HCT116 (cell line): ENCODE measurements around the gene DMRT2.

Source experiments
- CTCF ChIP-seq, 3 experiments: fragments of 200-600 bp in 1 of 3; sonication (generic) in 1 of 3; IDR thresholded peaks in 2 of 3; conservative IDR thresholded peaks in 1 of 3; 2 replicates each; pipeline ENCODE4 v1.5.1; 2012 to 2017; ENCODE audit warnings: low read depth in 2 of 3, low read length in 2 of 3, antibody characterized with exemption in 1 of 3, borderline replicate concordance in 1 of 3, control low read depth in 1 of 3, mild to moderate bottlenecking in 1 of 3, mixed read lengths in 1 of 3, mixed run types in 1 of 3, moderate library complexity in 1 of 3; ENCODE audit not compliant: insufficient read depth in 1 of 3
- EZH2 ChIP-seq: fragments of 200-600 bp; sonication (generic); IDR thresholded peaks from 2 replicates; pipeline ENCODE4 v1.6.1; 2017; ENCODE audit warnings: antibody characterized with exemption, mixed run types
- MAX ChIP-seq: IDR thresholded peaks from 2 replicates; pipeline ENCODE4 v1.6.1; 2012
- POLR2A ChIP-seq: IDR thresholded peaks from 2 replicates; pipeline ENCODE4 v1.7.0; 2011; ENCODE audit warnings: borderline replicate concordance; ENCODE audit not compliant: insufficient read depth, insufficient read length; ENCODE audit errors: extremely low read depth
- POLR2AphosphoS5 ChIP-seq: IDR thresholded peaks from 2 replicates; pipeline ENCODE4 v1.6.1; 2011; ENCODE audit warnings: mild to moderate bottlenecking, low read depth, low read length, moderate library complexity
- RAD21 ChIP-seq: IDR thresholded peaks from 2 replicates; pipeline ENCODE4 v1.6.1; 2012; ENCODE audit warnings: low read depth, mild to moderate bottlenecking

- TF ChIP-seq CTCF (IDR thresholded peaks at IDR 0.05 in 2 of 3, conservative IDR thresholded peaks at IDR 0.05 in 1 of 3; ENCODE audit: borderline replicate concordance in 1 of 3, insufficient read depth in 1 of 3, low read depth in 2 of 3, low read length in 2 of 3): no peak
- no peak for TF ChIP-seq POLR2A
- no peak for TF ChIP-seq RAD21
- no peak for TF ChIP-seq MAX
- TF ChIP-seq POLR2AphosphoS5: no peak
- no peak for TF ChIP-seq EZH2
Observed at GRCh38 chr9:1039589-1039988, 10.6 kb upstream of the DMRT2 start.
